ENCODE data around the gene APH1B.

Gene APH1B

DNA sequence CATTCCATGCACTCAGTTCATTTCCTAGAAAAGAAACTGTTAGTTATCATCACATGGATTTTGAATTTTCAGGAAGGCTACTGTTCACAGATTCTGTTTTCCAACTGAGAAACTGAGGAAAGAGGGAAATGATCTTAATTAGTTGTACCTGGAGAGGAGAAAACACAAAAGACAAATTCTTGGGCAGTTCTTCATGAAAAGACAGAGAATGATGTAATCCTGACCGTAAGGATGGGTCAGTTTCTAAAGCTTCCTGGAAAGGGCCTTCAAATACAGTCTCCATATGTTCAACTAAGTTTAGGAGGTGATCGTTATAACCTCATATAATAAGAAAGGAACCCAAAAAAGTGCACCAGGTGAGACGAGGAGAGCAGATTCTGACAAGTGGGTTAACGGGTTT, 59.6 kb downstream of the APH1B start:
- no peaks in the 10 kb centered on the region for H3K36me3 ChIP-seq (ENCODE audit: control insufficient read depth in 2 of 2, insufficient read depth in 1 of 2, low read length in 2 of 2)
- H3K27ac ChIP-seq (ENCODE audit: extremely low read depth, low read depth, low read length) = no peak overlapping the region
- no peaks in the 10 kb centered on the region for H3K4me1 ChIP-seq (ENCODE audit: control insufficient read depth, insufficient read depth, low read length)
- CTCF ChIA-PET = no interaction called here
- no peaks in the 10 kb centered on the region for H3K9me3 ChIP-seq (ENCODE audit: control insufficient read depth, insufficient read depth, low read depth, low read length)
- POLR2A ChIA-PET = no interaction called here
- H3K4me3 ChIP-seq (ENCODE audit: low read depth, low read length) = no peak overlapping the region
- no peak for TF ChIP-seq ZNF239 (tag by site-specific recombination; IDR thresholded peaks at IDR 0.05)
- TF ChIP-seq ZNF433 (tag by site-specific recombination; IDR thresholded peaks at IDR 0.05; ENCODE audit: low read depth) = no peak
- TF ChIP-seq, protein P1, sequence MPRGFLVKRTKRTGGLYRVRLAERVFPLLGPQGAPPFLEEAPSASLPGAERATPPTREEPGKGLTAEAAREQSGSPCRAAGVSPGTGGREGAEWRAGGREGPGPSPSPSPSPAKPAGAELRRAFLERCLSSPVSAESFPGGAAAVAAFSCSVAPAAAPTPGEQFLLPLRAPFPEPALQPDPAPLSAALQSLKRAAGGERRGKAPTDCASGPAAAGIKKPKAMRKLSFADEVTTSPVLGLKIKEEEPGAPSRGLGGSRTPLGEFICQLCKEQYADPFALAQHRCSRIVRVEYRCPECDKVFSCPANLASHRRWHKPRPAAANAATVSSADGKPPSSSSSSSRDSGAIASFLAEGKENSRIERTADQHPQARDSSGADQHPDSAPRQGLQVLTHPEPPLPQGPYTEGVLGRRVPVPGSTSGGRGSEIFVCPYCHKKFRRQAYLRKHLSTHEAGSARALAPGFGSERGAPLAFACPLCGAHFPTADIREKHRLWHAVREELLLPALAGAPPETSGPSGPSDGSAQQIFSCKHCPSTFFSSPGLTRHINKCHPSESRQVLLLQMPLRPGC (tag by site-specific recombination; IDR thresholded peaks at IDR 0.05) = no peak
- TF ChIP-seq ZNF548 (tag by site-specific recombination; IDR thresholded peaks at IDR 0.05) = no peak
- TF ChIP-seq ZNF600 (tag by site-specific recombination; IDR thresholded peaks at IDR 0.05) = no peak
- TF ChIP-seq ZEB2 (tag by site-specific recombination; IDR thresholded peaks at IDR 0.05) = no peak
- TF ChIP-seq, protein P2, sequence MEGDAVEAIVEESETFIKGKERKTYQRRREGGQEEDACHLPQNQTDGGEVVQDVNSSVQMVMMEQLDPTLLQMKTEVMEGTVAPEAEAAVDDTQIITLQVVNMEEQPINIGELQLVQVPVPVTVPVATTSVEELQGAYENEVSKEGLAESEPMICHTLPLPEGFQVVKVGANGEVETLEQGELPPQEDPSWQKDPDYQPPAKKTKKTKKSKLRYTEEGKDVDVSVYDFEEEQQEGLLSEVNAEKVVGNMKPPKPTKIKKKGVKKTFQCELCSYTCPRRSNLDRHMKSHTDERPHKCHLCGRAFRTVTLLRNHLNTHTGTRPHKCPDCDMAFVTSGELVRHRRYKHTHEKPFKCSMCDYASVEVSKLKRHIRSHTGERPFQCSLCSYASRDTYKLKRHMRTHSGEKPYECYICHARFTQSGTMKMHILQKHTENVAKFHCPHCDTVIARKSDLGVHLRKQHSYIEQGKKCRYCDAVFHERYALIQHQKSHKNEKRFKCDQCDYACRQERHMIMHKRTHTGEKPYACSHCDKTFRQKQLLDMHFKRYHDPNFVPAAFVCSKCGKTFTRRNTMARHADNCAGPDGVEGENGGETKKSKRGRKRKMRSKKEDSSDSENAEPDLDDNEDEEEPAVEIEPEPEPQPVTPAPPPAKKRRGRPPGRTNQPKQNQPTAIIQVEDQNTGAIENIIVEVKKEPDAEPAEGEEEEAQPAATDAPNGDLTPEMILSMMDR (tag by site-specific recombination; IDR thresholded peaks at IDR 0.05) = no peak
- TF ChIP-seq, protein P3, sequence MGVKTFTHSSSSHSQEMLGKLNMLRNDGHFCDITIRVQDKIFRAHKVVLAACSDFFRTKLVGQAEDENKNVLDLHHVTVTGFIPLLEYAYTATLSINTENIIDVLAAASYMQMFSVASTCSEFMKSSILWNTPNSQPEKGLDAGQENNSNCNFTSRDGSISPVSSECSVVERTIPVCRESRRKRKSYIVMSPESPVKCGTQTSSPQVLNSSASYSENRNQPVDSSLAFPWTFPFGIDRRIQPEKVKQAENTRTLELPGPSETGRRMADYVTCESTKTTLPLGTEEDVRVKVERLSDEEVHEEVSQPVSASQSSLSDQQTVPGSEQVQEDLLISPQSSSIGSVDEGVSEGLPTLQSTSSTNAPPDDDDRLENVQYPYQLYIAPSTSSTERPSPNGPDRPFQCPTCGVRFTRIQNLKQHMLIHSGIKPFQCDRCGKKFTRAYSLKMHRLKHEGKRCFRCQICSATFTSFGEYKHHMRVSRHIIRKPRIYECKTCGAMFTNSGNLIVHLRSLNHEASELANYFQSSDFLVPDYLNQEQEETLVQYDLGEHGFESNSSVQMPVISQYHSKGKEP (tag by site-specific recombination; IDR thresholded peaks at IDR 0.05) = no peak
- TF ChIP-seq GLI4 (tag by site-specific recombination; IDR thresholded peaks at IDR 0.05) = no peak
- no peak for TF ChIP-seq ZNF510 (tag by site-specific recombination; IDR thresholded peaks at IDR 0.05; ENCODE audit: insufficient replicate concordance)
- TF ChIP-seq HOXC10 (CRISPR knock-in tag; IDR thresholded peaks at IDR 0.05) = no peak
- no peak for TF ChIP-seq ZBTB20 (tag by site-specific recombination; IDR thresholded peaks at IDR 0.05)

DNA sequence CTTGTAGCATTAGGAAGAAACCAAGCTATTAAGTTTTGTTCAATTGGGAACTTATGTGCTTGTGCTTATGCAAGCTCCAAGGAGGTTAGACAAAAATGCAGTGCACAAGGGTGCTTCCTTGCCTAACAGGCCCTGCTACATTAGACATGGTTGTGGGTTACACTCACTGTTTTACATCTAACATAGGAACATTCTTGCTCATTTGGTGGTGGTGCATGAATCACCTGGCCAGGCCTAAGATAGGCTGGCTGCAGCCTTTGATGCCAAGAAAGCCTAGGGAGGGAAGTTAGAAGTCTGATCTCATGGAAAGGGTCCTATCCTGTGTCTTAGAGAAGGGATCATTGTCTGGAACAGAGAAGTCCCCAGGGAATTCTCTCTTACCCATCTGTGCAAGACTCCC, 60.8 kb downstream of the APH1B start:
- no peaks in the 10 kb centered on the region for H3K36me3 ChIP-seq (ENCODE audit: control insufficient read depth in 2 of 2, insufficient read depth in 1 of 2, low read length in 2 of 2)
- H3K9me3 ChIP-seq (ENCODE audit: control insufficient read depth, insufficient read depth, low read depth, low read length) = no peaks in the 10 kb centered on the region
- ChIA-PET POLR2A (interaction anchor here (0.6 kb wide), 1 partner anchor 70 kb away, joined by 5 read pairs; no protein-coding TSS in a partner anchor), CTCF (no interaction called here)
- TF ChIP-seq ZNF777 (tag by site-specific recombination; IDR thresholded peaks at IDR 0.05; ENCODE audit: borderline replicate concordance) (no peak), ZFP37 (tag by site-specific recombination; IDR thresholded peaks at IDR 0.05) (no peak), ZNF169 (tag by site-specific recombination; IDR thresholded peaks at IDR 0.05) (no peak), ZFHX2 (tag by site-specific recombination; conservative IDR thresholded peaks at IDR 0.05) (no peak), ZNF610 (tag by site-specific recombination; IDR thresholded peaks at IDR 0.05; ENCODE audit: borderline replicate concordance) (no peak), ZNF10 (tag by site-specific recombination; IDR thresholded peaks at IDR 0.05) (no peak), HOXD13 (CRISPR knock-in tag; IDR thresholded peaks at IDR 0.05; ENCODE audit: borderline replicate concordance) (no peak), ZSCAN30 (tag by site-specific recombination; IDR thresholded peaks at IDR 0.05) (no peak), ZBTB48 (tag by site-specific recombination; IDR thresholded peaks at IDR 0.05) (no peak), ZNF600 (tag by site-specific recombination; IDR thresholded peaks at IDR 0.05) (no peak), GLIS2 (tag by site-specific recombination; IDR thresholded peaks at IDR 0.05) (no peak), PRDM1 (tag by site-specific recombination; IDR thresholded peaks at IDR 0.05) (no peak), ZNF223 (tag by site-specific recombination; IDR thresholded peaks at IDR 0.05) (no peak)
- TF ChIP-seq, protein P4, sequence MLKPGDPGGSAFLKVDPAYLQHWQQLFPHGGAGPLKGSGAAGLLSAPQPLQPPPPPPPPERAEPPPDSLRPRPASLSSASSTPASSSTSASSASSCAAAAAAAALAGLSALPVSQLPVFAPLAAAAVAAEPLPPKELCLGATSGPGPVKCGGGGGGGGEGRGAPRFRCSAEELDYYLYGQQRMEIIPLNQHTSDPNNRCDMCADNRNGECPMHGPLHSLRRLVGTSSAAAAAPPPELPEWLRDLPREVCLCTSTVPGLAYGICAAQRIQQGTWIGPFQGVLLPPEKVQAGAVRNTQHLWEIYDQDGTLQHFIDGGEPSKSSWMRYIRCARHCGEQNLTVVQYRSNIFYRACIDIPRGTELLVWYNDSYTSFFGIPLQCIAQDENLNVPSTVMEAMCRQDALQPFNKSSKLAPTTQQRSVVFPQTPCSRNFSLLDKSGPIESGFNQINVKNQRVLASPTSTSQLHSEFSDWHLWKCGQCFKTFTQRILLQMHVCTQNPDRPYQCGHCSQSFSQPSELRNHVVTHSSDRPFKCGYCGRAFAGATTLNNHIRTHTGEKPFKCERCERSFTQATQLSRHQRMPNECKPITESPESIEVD (tag by site-specific recombination; IDR thresholded peaks at IDR 0.05) = no peak
- TF ChIP-seq, protein P5, sequence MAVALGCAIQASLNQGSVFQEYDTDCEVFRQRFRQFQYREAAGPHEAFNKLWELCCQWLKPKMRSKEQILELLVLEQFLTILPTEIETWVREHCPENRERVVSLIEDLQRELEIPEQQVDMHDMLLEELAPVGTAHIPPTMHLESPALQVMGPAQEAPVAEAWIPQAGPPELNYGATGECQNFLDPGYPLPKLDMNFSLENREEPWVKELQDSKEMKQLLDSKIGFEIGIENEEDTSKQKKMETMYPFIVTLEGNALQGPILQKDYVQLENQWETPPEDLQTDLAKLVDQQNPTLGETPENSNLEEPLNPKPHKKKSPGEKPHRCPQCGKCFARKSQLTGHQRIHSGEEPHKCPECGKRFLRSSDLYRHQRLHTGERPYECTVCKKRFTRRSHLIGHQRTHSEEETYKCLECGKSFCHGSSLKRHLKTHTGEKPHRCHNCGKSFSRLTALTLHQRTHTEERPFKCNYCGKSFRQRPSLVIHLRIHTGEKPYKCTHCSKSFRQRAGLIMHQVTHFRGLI (tag by site-specific recombination; IDR thresholded peaks at IDR 0.05) = no peak
- H3K4me1 ChIP-seq (ENCODE audit: control insufficient read depth, insufficient read depth, low read length) = no peaks in the 10 kb centered on the region
- H3K27ac ChIP-seq (ENCODE audit: extremely low read depth, low read depth, low read length) = no peak overlapping the region
- H3K4me3 ChIP-seq (ENCODE audit: low read depth, low read length) = no peak overlapping the region
